ENCODE results near the gene HOXB8.

The HOXB8 gene

DNA sequence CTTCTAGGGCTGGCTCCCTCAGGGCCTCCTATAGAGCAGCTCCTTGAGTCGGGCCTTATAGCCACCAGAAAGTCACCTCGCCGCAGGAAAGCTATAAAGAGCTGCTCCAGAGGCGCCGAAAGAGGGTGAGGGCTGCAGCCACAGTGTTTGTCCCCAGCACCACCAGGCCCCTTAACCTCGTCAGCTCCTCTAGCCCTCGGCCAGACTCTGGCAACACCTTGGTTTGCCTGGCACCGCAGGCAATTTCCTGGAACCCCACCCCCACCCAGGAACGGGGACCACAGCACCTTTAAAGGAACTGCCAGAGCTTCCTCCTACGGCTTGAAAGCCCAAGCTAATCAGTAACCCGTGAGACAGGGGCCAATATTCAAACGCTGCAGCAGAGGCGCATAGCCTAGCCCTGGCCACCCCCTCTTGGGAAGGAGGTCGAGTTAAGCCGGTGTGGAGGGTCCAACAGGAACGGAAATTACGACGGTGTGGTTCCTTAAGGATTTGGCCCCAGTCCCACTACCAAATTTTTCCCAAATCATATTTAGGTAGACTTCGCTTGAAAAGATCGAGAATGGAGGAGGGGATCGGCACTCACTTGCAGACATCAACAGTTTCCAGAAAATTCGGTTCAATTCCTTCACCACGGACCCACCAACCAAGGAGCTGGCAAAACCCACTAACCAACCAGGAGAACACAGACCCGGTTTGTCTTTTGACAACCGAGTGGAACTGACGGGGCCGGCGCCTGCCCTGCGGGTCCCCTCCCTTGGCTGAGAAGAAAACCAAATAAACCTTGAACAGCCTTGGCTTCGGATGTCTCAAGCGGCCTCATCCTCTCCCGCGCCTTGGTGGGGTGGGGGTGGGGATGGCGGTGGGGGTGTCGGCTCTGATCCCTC lies 13.3 kb downstream of the HOXB8 start:
- H3K9me3 ChIP-seq (ENCODE audit: control insufficient read depth in 2 of 2, low read length in 2 of 2) = no peaks in the 10 kb centered on the region
- H3K27me3 ChIP-seq (ENCODE audit: control insufficient read depth in 2 of 2, insufficient read depth in 2 of 2, low read length in 2 of 2) = peaks cover 2 to 11% of the 10 kb centered on the region in 2 donors
- peak overlapping the region; percentile 92 for H3K27ac ChIP-seq (ENCODE audit: low read depth in 2 of 2, low read length in 2 of 2)
- peak overlapping the region; percentile 89 to 90 for H3K4me3 ChIP-seq (ENCODE audit: low read length in 2 of 2)
- peak overlapping the region; percentile 60 to 79 for H3K9ac ChIP-seq (ENCODE audit: low read depth in 1 of 2, low read length in 2 of 2)
- H3K4me1 ChIP-seq (ENCODE audit: control insufficient read depth in 2 of 2, insufficient read depth in 2 of 2, low read length in 2 of 2) = peaks cover 51 to 53% of the 10 kb centered on the region in 2 donors
- peaks cover 4 to 6% of the 10 kb centered on the region in 2 donors for H3K36me3 ChIP-seq (ENCODE audit: control insufficient read depth in 2 of 2, insufficient read depth in 2 of 2, low read length in 2 of 2)

DNA sequence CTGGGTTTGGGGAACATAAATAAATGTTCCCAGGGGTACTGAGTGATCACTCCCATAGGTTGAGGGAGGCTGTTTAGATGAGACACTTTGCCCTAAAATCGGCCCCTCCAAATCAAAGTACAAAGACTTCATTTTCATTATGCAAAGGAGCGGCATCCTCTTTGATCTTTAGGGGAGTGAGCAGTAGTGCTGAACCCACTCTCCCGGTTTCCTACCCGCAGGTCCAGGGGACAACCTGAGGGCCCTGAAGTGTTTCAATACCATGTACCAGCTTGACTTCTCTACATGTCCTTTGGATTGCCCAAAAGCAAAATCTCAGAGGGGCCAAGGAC lies 13.9 kb downstream of the HOXB8 start:
- Histone ChIP-seq H3K27me3 (ENCODE audit: control insufficient read depth in 2 of 2, insufficient read depth in 2 of 2, low read length in 2 of 2) (peaks cover 2 to 11% of the 10 kb centered on the region in 2 donors), H3K4me3 (ENCODE audit: low read length in 2 of 2) (peak overlapping the region; percentile 89 to 90)

DNA sequence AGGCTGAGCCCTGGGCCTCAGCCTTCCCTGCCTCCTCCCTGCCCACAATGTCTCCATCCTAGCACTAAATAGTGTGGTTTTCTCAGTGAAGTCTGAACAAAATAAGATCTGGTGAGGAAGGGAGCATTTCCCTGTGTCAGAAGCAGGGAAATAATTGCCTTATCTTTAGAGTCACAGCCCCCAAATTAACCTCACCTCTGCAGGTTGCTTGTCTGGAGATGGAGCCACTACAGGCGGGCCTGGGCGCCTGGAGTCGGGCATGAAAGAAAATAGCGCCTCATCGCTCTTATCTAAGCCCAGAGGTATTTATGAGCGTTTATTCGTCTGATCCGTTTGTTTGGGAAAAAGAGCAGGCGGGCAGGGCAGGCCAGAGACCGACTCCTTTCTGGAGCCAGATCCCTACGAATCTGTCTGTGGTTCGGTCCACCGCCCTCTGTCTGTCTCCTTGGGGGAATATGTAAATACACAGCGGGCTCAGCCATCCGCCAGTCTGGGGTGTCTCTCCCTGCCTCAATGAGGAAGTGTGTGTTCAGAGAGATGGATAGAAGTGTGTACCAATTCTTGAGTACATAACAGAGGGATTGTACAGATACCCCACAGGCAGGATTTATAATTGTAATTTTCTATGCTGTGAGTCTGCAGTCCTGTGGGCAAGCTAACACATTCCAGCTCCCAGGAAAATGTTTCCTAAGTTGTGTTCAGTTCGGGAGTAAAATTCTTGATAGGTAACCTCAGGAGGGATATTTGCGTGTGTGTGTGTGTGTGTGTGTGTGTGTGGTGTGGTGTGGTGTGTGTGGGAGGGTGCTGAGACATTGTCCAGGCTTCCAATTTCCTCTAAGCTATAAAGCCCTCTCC lies 14.6 kb downstream of the HOXB8 start:
- Histone ChIP-seq H3K4me1 (ENCODE audit: control insufficient read depth in 2 of 2, insufficient read depth in 2 of 2, low read length in 2 of 2) (peaks cover 56 to 58% of the 10 kb centered on the region in 2 donors), H3K9me3 (ENCODE audit: control insufficient read depth in 2 of 2, low read length in 2 of 2) (no peaks in the 10 kb centered on the region), H3K27me3 (ENCODE audit: control insufficient read depth in 2 of 2, insufficient read depth in 2 of 2, low read length in 2 of 2) (peaks cover 2 to 11% of the 10 kb centered on the region in 2 donors), H3K36me3 (ENCODE audit: control insufficient read depth in 2 of 2, insufficient read depth in 2 of 2, low read length in 2 of 2) (peaks cover 12 to 15% of the 10 kb centered on the region in 2 donors), H3K27ac (ENCODE audit: low read depth in 2 of 2, low read length in 2 of 2) (peak overlapping the region; percentile 12 to 17), H3K9ac (ENCODE audit: low read depth in 1 of 2, low read length in 2 of 2) (no peak overlapping the region), H3K4me3 (ENCODE audit: low read length in 2 of 2) (peak overlapping the region; percentile 44 to 90)

More for the DNA sequence above, 13.9 kb downstream of the HOXB8 start:
- Histone ChIP-seq H3K9me3 (ENCODE audit: control insufficient read depth in 2 of 2, low read length in 2 of 2) (no peaks in the 10 kb centered on the region), H3K9ac (ENCODE audit: low read depth in 1 of 2, low read length in 2 of 2) (peak overlapping the region; percentile 49 to 71), H3K36me3 (ENCODE audit: control insufficient read depth in 2 of 2, insufficient read depth in 2 of 2, low read length in 2 of 2) (peaks cover 8 to 9% of the 10 kb centered on the region in 2 donors), H3K27ac (ENCODE audit: low read depth in 2 of 2, low read length in 2 of 2) (peak overlapping the region; percentile 57 to 92), H3K4me1 (ENCODE audit: control insufficient read depth in 2 of 2, insufficient read depth in 2 of 2, low read length in 2 of 2) (peaks cover 56 to 57% of the 10 kb centered on the region in 2 donors)

DNA sequence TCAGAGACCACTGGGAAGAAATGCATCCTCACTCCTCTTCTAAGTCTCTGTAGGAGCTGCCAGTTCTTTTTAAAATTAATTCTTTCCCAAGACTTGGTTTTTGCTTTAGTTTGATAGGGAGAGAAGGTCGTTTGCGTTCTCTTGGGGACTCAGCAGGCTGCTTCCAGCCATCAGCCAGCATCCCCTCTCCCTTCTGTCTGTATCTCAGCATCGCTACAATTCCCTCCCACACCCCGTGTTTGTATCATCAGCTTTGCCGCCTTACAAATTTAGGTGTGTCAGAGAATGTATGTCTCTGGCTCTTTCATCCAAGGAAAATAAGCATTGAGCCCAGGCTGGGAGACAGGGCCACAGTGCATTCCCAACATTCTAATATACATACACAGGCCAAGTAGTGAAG lies 15.7 kb downstream of the HOXB8 start:
- H3K27ac ChIP-seq (ENCODE audit: low read depth in 2 of 2, low read length in 2 of 2) = no peak overlapping the region
- H3K9me3 ChIP-seq (ENCODE audit: control insufficient read depth in 2 of 2, low read length in 2 of 2) = no peaks in the 10 kb centered on the region
- H3K9ac ChIP-seq (ENCODE audit: low read depth in 1 of 2, low read length in 2 of 2) = no peak overlapping the region
- peaks cover 51 to 54% of the 10 kb centered on the region in 2 donors for H3K4me1 ChIP-seq (ENCODE audit: control insufficient read depth in 2 of 2, insufficient read depth in 2 of 2, low read length in 2 of 2)
- peaks cover 2 to 8% of the 10 kb centered on the region in 2 donors for H3K27me3 ChIP-seq (ENCODE audit: control insufficient read depth in 2 of 2, insufficient read depth in 2 of 2, low read length in 2 of 2)
- H3K4me3 ChIP-seq (ENCODE audit: low read length in 2 of 2) = no peak overlapping the region
- peaks cover 23% of the 10 kb centered on the region in 2 donors for H3K36me3 ChIP-seq (ENCODE audit: control insufficient read depth in 2 of 2, insufficient read depth in 2 of 2, low read length in 2 of 2)

DNA sequence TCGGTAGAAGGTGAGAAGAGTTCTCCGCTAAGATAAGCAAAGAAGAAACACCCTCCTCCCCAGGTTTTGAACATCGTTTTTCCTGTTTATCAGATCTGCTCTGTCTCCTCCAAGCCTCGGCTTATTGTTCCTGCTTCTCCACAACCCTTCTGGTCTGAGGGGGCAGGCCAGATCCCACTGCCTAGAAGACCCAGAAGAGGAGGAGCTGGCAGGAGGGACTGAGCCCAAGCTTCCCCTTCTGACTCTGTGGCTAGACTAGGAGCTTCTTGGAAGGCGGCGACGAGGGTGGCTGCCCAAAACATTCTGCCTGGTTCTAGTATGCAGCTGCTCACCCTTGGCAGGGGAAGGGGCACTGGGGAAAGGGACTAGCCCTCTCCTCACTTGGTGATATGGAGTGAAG lies 16.4 kb downstream of the HOXB8 start:
- Histone ChIP-seq H3K27ac (ENCODE audit: low read depth in 2 of 2, low read length in 2 of 2) (peak overlapping the region; percentile 32 to 77), H3K36me3 (ENCODE audit: control insufficient read depth in 2 of 2, insufficient read depth in 2 of 2, low read length in 2 of 2) (peaks cover 23% of the 10 kb centered on the region in 2 donors), H3K9me3 (ENCODE audit: control insufficient read depth in 2 of 2, low read length in 2 of 2) (no peaks in the 10 kb centered on the region), H3K4me3 (ENCODE audit: low read length in 2 of 2) (peak overlapping the region; percentile 53 to 70), H3K27me3 (ENCODE audit: control insufficient read depth in 2 of 2, insufficient read depth in 2 of 2, low read length in 2 of 2) (peaks cover 2 to 8% of the 10 kb centered on the region in 2 donors), H3K9ac (ENCODE audit: low read depth in 1 of 2, low read length in 2 of 2) (peak overlapping the region in 1 of 2 donors; percentile 73), H3K4me1 (ENCODE audit: control insufficient read depth in 2 of 2, insufficient read depth in 2 of 2, low read length in 2 of 2) (peaks cover 51 to 54% of the 10 kb centered on the region in 2 donors)

DNA sequence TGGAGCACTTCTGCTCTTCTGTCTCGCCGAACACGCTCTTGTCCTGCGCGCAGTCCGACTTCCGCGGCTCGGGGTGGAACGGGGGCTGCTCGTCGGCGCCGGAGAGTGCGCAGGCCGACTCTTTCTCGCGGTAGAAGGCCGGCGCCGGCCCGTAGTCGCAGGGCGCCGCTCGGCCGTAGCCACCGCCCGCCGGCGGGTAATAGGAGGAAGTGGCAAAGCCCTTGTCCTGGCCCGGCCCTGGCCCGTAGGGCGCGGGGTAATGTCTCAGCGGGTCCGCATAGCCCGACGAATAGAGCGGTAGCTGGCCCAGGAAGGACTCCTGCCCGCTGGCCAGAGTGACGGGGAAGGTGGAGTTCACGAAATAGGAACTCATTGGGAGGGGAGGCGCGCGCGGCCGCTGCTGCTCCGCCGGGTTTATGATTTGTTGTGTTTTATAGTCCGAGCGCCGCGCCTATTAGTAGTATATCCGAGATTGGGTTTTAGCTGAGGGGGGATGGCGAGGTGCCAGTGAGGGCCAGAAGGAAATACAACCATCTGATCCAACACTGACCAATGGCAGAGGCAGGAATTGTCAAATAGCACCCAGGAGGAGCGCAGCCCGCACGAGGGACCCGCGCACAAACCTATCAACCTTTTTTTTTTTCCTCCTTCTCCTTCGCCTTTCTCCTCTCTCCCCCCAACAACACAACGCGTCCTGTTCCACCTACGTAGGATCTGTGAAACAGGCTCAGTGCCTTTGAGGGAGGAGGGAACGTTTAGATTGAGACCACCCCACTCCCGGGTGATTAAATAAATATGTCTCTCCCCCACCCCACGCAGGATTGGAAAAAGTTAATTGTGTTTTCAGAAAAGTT lies 17.1 kb downstream of the HOXB8 start:
- peak overlapping the region; percentile 53 to 70 for H3K4me3 ChIP-seq (ENCODE audit: low read length in 2 of 2)
- H3K9me3 ChIP-seq (ENCODE audit: control insufficient read depth in 2 of 2, low read length in 2 of 2) = no peaks in the 10 kb centered on the region
- peak overlapping the region; percentile 60 to 73 for H3K9ac ChIP-seq (ENCODE audit: low read depth in 1 of 2, low read length in 2 of 2)
- peaks cover 2 to 8% of the 10 kb centered on the region in 2 donors for H3K27me3 ChIP-seq (ENCODE audit: control insufficient read depth in 2 of 2, insufficient read depth in 2 of 2, low read length in 2 of 2)
- H3K36me3 ChIP-seq (ENCODE audit: control insufficient read depth in 2 of 2, insufficient read depth in 2 of 2, low read length in 2 of 2) = peaks cover 23 to 25% of the 10 kb centered on the region in 2 donors
- peak overlapping the region; percentile 75 to 77 for H3K27ac ChIP-seq (ENCODE audit: low read depth in 2 of 2, low read length in 2 of 2)
- peaks cover 49 to 51% of the 10 kb centered on the region in 2 donors for H3K4me1 ChIP-seq (ENCODE audit: control insufficient read depth in 2 of 2, insufficient read depth in 2 of 2, low read length in 2 of 2)

DNA sequence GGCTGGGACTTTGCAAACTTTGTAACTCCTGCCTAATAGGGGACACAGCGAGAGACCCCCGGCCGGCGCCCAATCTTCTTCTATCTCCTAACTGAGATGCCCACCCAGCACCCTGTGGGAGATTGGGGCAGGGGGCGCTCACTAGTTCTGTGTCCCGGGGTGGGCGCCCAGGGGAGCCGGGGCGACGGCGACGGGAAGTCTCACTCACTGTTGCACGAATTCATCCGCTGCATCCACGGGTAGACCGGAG lies 17.6 kb downstream of the HOXB8 start:
- Histone ChIP-seq H3K4me1 (ENCODE audit: control insufficient read depth in 2 of 2, insufficient read depth in 2 of 2, low read length in 2 of 2) (peaks cover 49 to 51% of the 10 kb centered on the region in 2 donors), H3K4me3 (ENCODE audit: low read length in 2 of 2) (peak overlapping the region; percentile 53 to 70), H3K27ac (ENCODE audit: low read depth in 2 of 2, low read length in 2 of 2) (peak overlapping the region; percentile 75 to 77)

DNA sequence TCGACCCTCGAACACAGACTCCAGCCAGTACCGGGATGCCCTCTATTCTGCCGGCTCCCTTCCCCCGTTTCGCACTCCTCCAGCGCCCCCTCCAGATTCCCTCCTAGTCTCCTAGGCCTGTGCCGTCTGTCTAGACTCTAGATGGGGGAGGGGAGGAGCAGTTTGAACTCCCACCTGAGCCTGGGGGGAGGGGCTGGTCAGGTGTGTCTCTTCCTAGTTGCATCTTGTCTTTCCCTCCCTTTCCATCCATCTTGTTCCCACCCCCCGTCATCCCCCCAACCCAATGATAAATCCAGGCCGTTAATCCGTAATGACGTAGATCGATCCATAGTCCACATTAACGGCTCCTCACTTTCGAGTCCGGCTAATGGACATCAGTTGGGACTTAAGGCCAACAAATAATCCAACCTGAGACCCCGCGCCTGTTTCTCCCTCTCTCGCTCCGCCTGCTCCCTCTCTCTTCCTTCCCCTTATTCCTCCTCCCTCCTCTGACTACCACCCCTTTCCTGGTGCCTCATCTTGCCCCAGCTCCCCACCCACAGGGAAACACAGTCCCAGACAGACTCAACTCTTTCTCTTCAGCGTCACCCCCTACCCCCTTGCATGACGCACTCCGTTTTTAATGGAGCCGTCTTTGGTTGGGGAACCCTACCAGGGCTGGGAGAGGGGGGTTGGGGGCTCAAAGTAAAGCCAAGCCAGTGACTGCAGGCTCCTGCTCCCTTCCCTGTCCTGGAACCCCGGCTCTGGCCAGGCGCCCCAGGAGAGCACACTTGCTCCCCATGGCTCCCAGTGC lies 18.2 kb downstream of the HOXB8 start:
- Histone ChIP-seq H3K27ac (ENCODE audit: low read depth in 2 of 2, low read length in 2 of 2) (peak overlapping the region; percentile 75 to 77), H3K4me1 (ENCODE audit: control insufficient read depth in 2 of 2, insufficient read depth in 2 of 2, low read length in 2 of 2) (peaks cover 47 to 51% of the 10 kb centered on the region in 2 donors), H3K36me3 (ENCODE audit: control insufficient read depth in 2 of 2, insufficient read depth in 2 of 2, low read length in 2 of 2) (peaks cover 23 to 26% of the 10 kb centered on the region in 2 donors), H3K27me3 (ENCODE audit: control insufficient read depth in 2 of 2, insufficient read depth in 2 of 2, low read length in 2 of 2) (peaks cover 1 to 8% of the 10 kb centered on the region in 2 donors), H3K4me3 (ENCODE audit: low read length in 2 of 2) (peak overlapping the region; percentile 53 to 70), H3K9me3 (ENCODE audit: control insufficient read depth in 2 of 2, low read length in 2 of 2) (no peaks in the 10 kb centered on the region), H3K9ac (ENCODE audit: low read depth in 1 of 2, low read length in 2 of 2) (peak overlapping the region; percentile 41 to 73)

More for the DNA sequence above, 17.6 kb downstream of the HOXB8 start:
- Histone ChIP-seq H3K9me3 (ENCODE audit: control insufficient read depth in 2 of 2, low read length in 2 of 2) (no peaks in the 10 kb centered on the region), H3K27me3 (ENCODE audit: control insufficient read depth in 2 of 2, insufficient read depth in 2 of 2, low read length in 2 of 2) (peaks cover 2 to 8% of the 10 kb centered on the region in 2 donors), H3K9ac (ENCODE audit: low read depth in 1 of 2, low read length in 2 of 2) (peak overlapping the region; percentile 60 to 73), H3K36me3 (ENCODE audit: control insufficient read depth in 2 of 2, insufficient read depth in 2 of 2, low read length in 2 of 2) (peaks cover 23 to 26% of the 10 kb centered on the region in 2 donors)

Data from mucosa of rectum (tissue), 2 donors.